ENCODE measurements around the gene ATP6V1F.

DNA sequence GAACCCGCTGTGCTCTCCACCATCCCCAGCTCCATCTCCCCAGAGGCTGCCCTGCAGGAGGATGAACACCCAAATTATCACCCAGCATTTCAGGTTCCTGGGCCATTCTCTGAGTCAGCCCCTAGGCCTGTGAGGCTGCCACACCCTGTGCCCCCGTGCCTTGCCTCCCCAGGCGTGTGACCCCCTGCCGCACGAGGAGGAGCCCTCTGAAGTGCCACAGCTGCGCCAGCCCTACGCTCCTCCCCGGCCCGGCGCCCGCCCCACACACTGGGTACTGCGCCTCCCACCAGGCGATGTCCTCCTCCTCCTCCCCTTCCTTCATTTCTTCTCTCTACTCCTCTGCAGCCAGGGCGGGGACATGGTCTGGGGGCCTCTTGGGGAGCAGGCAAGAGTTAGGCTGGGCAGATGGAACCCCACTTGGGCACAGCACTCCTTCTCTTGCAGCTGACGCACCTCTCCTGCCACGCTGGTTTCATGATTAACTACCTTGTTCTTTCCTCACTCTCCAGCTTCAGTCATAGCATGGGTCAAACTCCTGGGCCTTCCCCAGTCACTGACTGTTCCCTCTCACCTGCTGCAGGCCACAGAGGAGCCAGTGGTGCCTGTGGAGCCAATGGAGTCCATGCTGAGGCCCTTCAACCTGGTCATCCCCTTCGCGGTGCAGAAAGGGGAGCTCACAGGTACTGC is 12.7 kb upstream of the ATP6V1F start:
- TF ChIP-seq POLR2AphosphoS5 (IDR thresholded peaks at IDR 0.05; ENCODE audit: low read depth, low read length) (no peak), POLR2A (IDR thresholded peaks at IDR 0.05; ENCODE audit: low read depth, low read length) (no peak)

Data from GM12892 (cell line).